PC-9 (cell line): ENCODE measurements around the gene MLC1. TPM values are rescaled to one million over a fixed set of nuclear protein-coding genes. Genes with fewer than 3 reads are reported as not detected.

Source experiments
- BruUV-seq: library from RNA; stranded (reverse); fragments of 400-500 nt; replicated peaks from 2 replicates; lab custom pipeline; 2021; lab: Mats Ljungman, UMichigan
- CTCF ChIA-PET: fragments of 300-600 bp; sonication (Branson Sonifier 250); formaldehyde crosslinking; loops from one replicate; lab custom pipeline; 2022; ENCODE audit warnings: antibody characterized with exemption; lab: Charles Lee
- POLR2A ChIA-PET: fragments of 300-600 bp; sonication (Branson Sonifier 250); formaldehyde crosslinking; loops from one replicate; lab custom pipeline; 2022; ENCODE audit warnings: antibody characterized with exemption; ENCODE audit not compliant: unreplicated experiment; lab: Charles Lee
- DNase-seq, 2 experiments: peaks; one replicate each; pipeline versions ENCODE4 v3.0.0 to v3.0.0-alpha.2; 2015 to 2022; ENCODE audit warnings: mixed read lengths in 1 of 2
- H2AFZ ChIP-seq: fragments of 200-600 bp; sonication (generic); 2 replicates; pipeline ENCODE4 v1.8.1; 2017; ENCODE audit warnings: antibody characterized with exemption
- H3F3A ChIP-seq: fragments of 200-600 bp; sonication (generic); 2 replicates; pipeline ENCODE4 v1.8.1; 2017; ENCODE audit warnings: antibody characterized with exemption, mild to moderate bottlenecking, low read depth; ENCODE audit not compliant: insufficient read depth
- H3K27ac ChIP-seq: fragments of 200-600 bp; sonication (generic); 2 replicates; pipeline ENCODE4 v1.6.1; 2016; ENCODE audit warnings: mixed run types
- H3K27me3 ChIP-seq: fragments of 200-600 bp; sonication (generic); 2 replicates; pipeline ENCODE4 v1.6.1; 2016; ENCODE audit warnings: low read depth, mixed run types; ENCODE audit not compliant: insufficient read depth
- H3K36me3 ChIP-seq: fragments of 200-600 bp; sonication (generic); 2 replicates; pipeline ENCODE4 v1.6.1; 2016; ENCODE audit warnings: low read depth, mixed run types
- H3K4me1 ChIP-seq: fragments of 200-600 bp; sonication (generic); replicated peaks from 2 replicates; pipeline ENCODE4 v1.6.1; 2016; ENCODE audit warnings: mixed run types; ENCODE audit not compliant: insufficient read depth
- H3K4me2 ChIP-seq: fragments of 200-600 bp; sonication (generic); 2 replicates; pipeline ENCODE4 v1.6.1; 2017; ENCODE audit warnings: mixed run types
- H3K4me3 ChIP-seq: fragments of 200-600 bp; sonication (generic); 2 replicates; pipeline ENCODE4 v1.6.1; 2016; ENCODE audit warnings: mixed run types
- H3K79me2 ChIP-seq: fragments of 200-600 bp; sonication (generic); 2 replicates; pipeline ENCODE4 v1.6.1; 2017; ENCODE audit warnings: low read depth, mixed run types
- H3K9me2 ChIP-seq: fragments of 200-600 bp; sonication (generic); 2 replicates; pipeline ENCODE4 v1.8.1; 2017; ENCODE audit warnings: mild to moderate bottlenecking; ENCODE audit not compliant: insufficient read depth
- H3K9me3 ChIP-seq: fragments of 200-600 bp; sonication (generic); 2 replicates; pipeline ENCODE4 v1.8.1; 2016; ENCODE audit warnings: low read depth; ENCODE audit not compliant: insufficient read depth
- H4K20me1 ChIP-seq: fragments of 200-600 bp; sonication (generic); 2 replicates; pipeline ENCODE4 v1.8.1; 2017; ENCODE audit not compliant: insufficient read depth
- CTCF ChIP-seq: fragments of 200-600 bp; sonication (generic); conservative IDR thresholded peaks from 2 replicates; pipeline ENCODE4 v1.6.1; 2017; ENCODE audit warnings: mixed run types, antibody characterized with exemption, mild to moderate bottlenecking, moderate library complexity
- EZH2 ChIP-seq: fragments of 200-600 bp; sonication (generic); IDR thresholded peaks from 2 replicates; pipeline ENCODE4 v1.8.0; 2017; ENCODE audit warnings: antibody characterized with exemption, low read depth
- intact Hi-C: fragments of 100-400 bp; cut with micrococcal nuclease; formaldehyde crosslinking; loops from one replicate; pipeline ENCODE4 v1.10.0; 2022; ENCODE audit not compliant: unreplicated experiment
- total RNA-seq: library from RNA; stranded (reverse); gene quantifications from 2 replicates; pipeline ENCODE4 v1.2.3, GENCODE V29; 2021

MLC1 gene
- total RNA-seq, 1 experiment from 2014 or later = not detected

- TF ChIP-seq EZH2 (no peak), CTCF (no peak)
- POLR2A ChIA-PET = no interaction called here
- H2AFZ ChIP-seq = no peak overlapping the region
- H3K9me3 ChIP-seq = no peaks in the 10 kb centered on the region
- DNase-seq = no peak
- no peaks in the 10 kb centered on the region for H4K20me1 ChIP-seq
- no peak overlapping the region for H3K4me3 ChIP-seq
- no peaks in the 10 kb centered on the region for H3K79me2 ChIP-seq
- intact Hi-C loops = no loop called here
- H3K9me2 ChIP-seq = no peaks in the 10 kb centered on the region
- no peak overlapping the region for H3K27ac ChIP-seq
- no peak overlapping the region for H3K4me2 ChIP-seq
- no TSS peak for BruUV-seq
- no peaks in the 10 kb centered on the region for H3K4me1 ChIP-seq
- 0 out of 2 replicates have a peak, but pooled peaks cover 3% of the 10 kb centered on the region for H3F3A ChIP-seq
- peaks cover 73% of the 10 kb centered on the region for H3K27me3 ChIP-seq
- no peaks in the 10 kb centered on the region for H3K36me3 ChIP-seq
- CTCF ChIA-PET = interaction anchor here (0.5 kb wide), 1 partner anchor 11 kb away, joined by 7 read pairs; no protein-coding TSS in a partner anchor
These were observed 12.8 kb upstream of the MLC1 start for GRCh38 chr22:50098052-50098451.

GRCh38 chr22:50092342-50092741, 7.1 kb upstream of the MLC1 start:
- Histone ChIP-seq H2AFZ (no peak overlapping the region), H3K9me3 (no peaks in the 10 kb centered on the region), H3F3A (no peaks in the 10 kb centered on the region), H3K36me3 (no peaks in the 10 kb centered on the region), H3K4me2 (no peak overlapping the region), H3K4me1 (no peaks in the 10 kb centered on the region), H3K27me3 (peaks cover 79% of the 10 kb centered on the region), H3K4me3 (no peak overlapping the region), H3K79me2 (no peaks in the 10 kb centered on the region), H3K9me2 (no peaks in the 10 kb centered on the region), H3K27ac (no peak overlapping the region), H4K20me1 (no peaks in the 10 kb centered on the region)
- POLR2A ChIA-PET = no interaction called here
- TF ChIP-seq CTCF (no peak), EZH2 (no peak)
- BruUV-seq = no TSS peak
- no peak for DNase-seq
- intact Hi-C loops = no loop called here
- CTCF ChIA-PET = interaction anchor here (0.7 kb wide), 1 partner anchor 393 kb away, joined by 3 read pairs; no protein-coding TSS in a partner anchor

- Histone ChIP-seq H3K27ac (no peak overlapping the region), H3K36me3 (no peaks in the 10 kb centered on the region), H3K4me2 (no peak overlapping the region), H3K4me1 (no peaks in the 10 kb centered on the region), H3K4me3 (no peak overlapping the region), H3F3A (no peaks in the 10 kb centered on the region), H3K9me2 (no peaks in the 10 kb centered on the region), H2AFZ (no peak overlapping the region), H3K79me2 (no peaks in the 10 kb centered on the region), H3K27me3 (peaks cover 68% of the 10 kb centered on the region), H3K9me3 (no peaks in the 10 kb centered on the region), H4K20me1 (no peaks in the 10 kb centered on the region)
- CTCF ChIA-PET = no interaction called here
- POLR2A ChIA-PET = no interaction called here
- DNase-seq = no peak
- intact Hi-C loops = no loop called here
- no TSS peak for BruUV-seq
- TF ChIP-seq CTCF (no peak), EZH2 (no peak)
These were observed 6.0 kb upstream of the MLC1 start for GRCh38 chr22:50091092-50091768.
